HL-60 (cell line): ENCODE measurements around the gene ILDR1.

Experiments
- POLR2AphosphoS5 ChIP-seq: IDR thresholded peaks from 2 replicates; pipeline ENCODE4 v1.6.1; 2012; ENCODE audit warnings: low read depth
- TF ChIP-seq, protein P1 (sequence below): IDR thresholded peaks from one replicate; pipeline ENCODE4 v1.5.1; 2011; ENCODE audit warnings: low read length, control low read depth, inconsistent platforms; ENCODE audit not compliant: insufficient read depth

- TF ChIP-seq POLR2AphosphoS5: no peak
- TF ChIP-seq, protein P1, sequence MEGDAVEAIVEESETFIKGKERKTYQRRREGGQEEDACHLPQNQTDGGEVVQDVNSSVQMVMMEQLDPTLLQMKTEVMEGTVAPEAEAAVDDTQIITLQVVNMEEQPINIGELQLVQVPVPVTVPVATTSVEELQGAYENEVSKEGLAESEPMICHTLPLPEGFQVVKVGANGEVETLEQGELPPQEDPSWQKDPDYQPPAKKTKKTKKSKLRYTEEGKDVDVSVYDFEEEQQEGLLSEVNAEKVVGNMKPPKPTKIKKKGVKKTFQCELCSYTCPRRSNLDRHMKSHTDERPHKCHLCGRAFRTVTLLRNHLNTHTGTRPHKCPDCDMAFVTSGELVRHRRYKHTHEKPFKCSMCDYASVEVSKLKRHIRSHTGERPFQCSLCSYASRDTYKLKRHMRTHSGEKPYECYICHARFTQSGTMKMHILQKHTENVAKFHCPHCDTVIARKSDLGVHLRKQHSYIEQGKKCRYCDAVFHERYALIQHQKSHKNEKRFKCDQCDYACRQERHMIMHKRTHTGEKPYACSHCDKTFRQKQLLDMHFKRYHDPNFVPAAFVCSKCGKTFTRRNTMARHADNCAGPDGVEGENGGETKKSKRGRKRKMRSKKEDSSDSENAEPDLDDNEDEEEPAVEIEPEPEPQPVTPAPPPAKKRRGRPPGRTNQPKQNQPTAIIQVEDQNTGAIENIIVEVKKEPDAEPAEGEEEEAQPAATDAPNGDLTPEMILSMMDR: no peak
These were observed 30.9 kb upstream of the ILDR1 start for GRCh38 chr3:122052968-122053367.
